Thyroid gland (tissue), 4 donors: Measurements from ENCODE around the gene PPP2R2B. TPM values are rescaled to one million over a fixed set of nuclear protein-coding genes. Genes with fewer than 3 reads are reported as not detected.

ENCODE experiments used
- DNase-seq, 2 donors: peaks; one replicate each; pipeline ENCODE4 v3.0.0-alpha.2; 2019
- H3K27ac ChIP-seq, 3 donors: fragments of 200-600 bp; sonication (generic); 1 replicate in 2 of 3; 2 replicates in 1 of 3; pipeline ENCODE4 v1.5.1; 2016 to 2019; ENCODE audit warnings: mild to moderate bottlenecking in 1 of 3, moderate library complexity in 1 of 3
- H3K27me3 ChIP-seq: fragments of 200-600 bp; sonication (generic); one replicate; pipeline ENCODE4 v1.5.1; 2019
- H3K36me3 ChIP-seq, 2 donors: fragments of 200-600 bp; sonication (generic); one replicate each; pipeline ENCODE4 v1.5.1; 2016 to 2019
- H3K4me1 ChIP-seq, 2 donors: fragments of 200-600 bp; sonication (generic); one replicate each; pipeline ENCODE4 v1.5.1; 2017 to 2019
- H3K4me3 ChIP-seq, 3 donors: fragments of 200-600 bp; sonication (generic); replicated peaks in 1 of 3; 1 replicate in 2 of 3; 2 replicates in 1 of 3; pipeline ENCODE4 v1.5.1; 2016; ENCODE audit warnings: mild to moderate bottlenecking in 1 of 3
- H3K9me3 ChIP-seq: fragments of 200-600 bp; sonication (generic); one replicate; pipeline ENCODE4 v1.5.1; 2017
- CTCF ChIP-seq, 6 experiments: fragments of 200-600 bp in 3 of 6; fragments of 450-650 bp in 3 of 6; sonication (generic) in 3 of 6; IDR thresholded peaks; one replicate each; pipeline ENCODE4 v1.5.1; 2016 to 2019; ENCODE audit warnings: antibody characterized with exemption in 6 of 6, mild to moderate bottlenecking in 2 of 6, inconsistent platforms in 1 of 6, moderate library complexity in 1 of 6
- POLR2A ChIP-seq, 2 donors: fragments of 450-650 bp; IDR thresholded peaks; one replicate each; pipeline ENCODE4 v1.6.1; 2017; ENCODE audit warnings: antibody characterized with exemption in 2 of 2, mild to moderate bottlenecking in 2 of 2, moderate library complexity in 1 of 2
- WGBS, 2 donors: methylation state at CpG; one replicate each; pipeline ENCODE4 v1.1.5; 2017; 5-methylcytosine and 5-hydroxymethylcytosine counted together
- intact Hi-C: fragments of 100-400 bp; cut with DNase I; formaldehyde crosslinking; loops from one replicate; pipeline ENCODE4 v1.15.1; 2023
- total RNA-seq, 4 donors: library from RNA; depleted of rRNA; stranded (reverse); fragments of >200 nt; gene quantifications; one replicate each; pipeline ENCODE4 v1.2.3, GENCODE V29; 2016

The PPP2R2B gene
- total RNA-seq, 4 donors from 2014 or later: 1.1 to 5.0 (median 2.9) TPM

- TF ChIP-seq CTCF (IDR thresholded peaks at IDR 0.05) (no peak), POLR2A (IDR thresholded peaks at IDR 0.05) (no peak)
- no peak overlapping the region for H3K27ac ChIP-seq
- WGBS, 2 donors: 52 to 55% methylated on average over 5 of the region's 5 CpGs
- intact Hi-C loops: no loop called here
- no peaks in the 10 kb centered on the region for H3K36me3 ChIP-seq
- DNase-seq: peak in 1 of 2 donors; percentile 4
- no peak overlapping the region for H3K4me3 ChIP-seq
- H3K27me3 ChIP-seq: no peaks in the 10 kb centered on the region
- no peaks in the 10 kb centered on the region for H3K9me3 ChIP-seq
- no peaks in the 10 kb centered on the region for H3K4me1 ChIP-seq
These were observed 80.9 kb downstream of the PPP2R2B start for GRCh38 chr5:146797658-146798057.

- no peak overlapping the region for H3K27ac ChIP-seq
- H3K4me1 ChIP-seq: no peaks in the 10 kb centered on the region
- TF ChIP-seq POLR2A (IDR thresholded peaks at IDR 0.05): no peak
- TF ChIP-seq CTCF (IDR thresholded peaks at IDR 0.05): no peak
- no peaks in the 10 kb centered on the region for H3K9me3 ChIP-seq
- no peak overlapping the region for H3K4me3 ChIP-seq
- H3K27me3 ChIP-seq: no peaks in the 10 kb centered on the region
- H3K36me3 ChIP-seq: no peaks in the 10 kb centered on the region
- 29 to 35% methylated on average over 1 of the region's 1 CpG for WGBS, 2 donors
- intact Hi-C loops: no loop called here
- no peak for DNase-seq
These were observed 81.6 kb downstream of the PPP2R2B start for GRCh38 chr5:146796911-146797310.

GRCh38 chr5:146796144-146796543 is 82.4 kb downstream of the PPP2R2B start:
- no peaks in the 10 kb centered on the region for H3K4me1 ChIP-seq
- no peaks in the 10 kb centered on the region for H3K27me3 ChIP-seq
- no peak overlapping the region for H3K27ac ChIP-seq
- DNase-seq: no peak
- H3K36me3 ChIP-seq: no peaks in the 10 kb centered on the region
- WGBS, 2 donors: 94% methylated on average over 4 of the region's 4 CpGs
- no peaks in the 10 kb centered on the region for H3K9me3 ChIP-seq
- no peak overlapping the region for H3K4me3 ChIP-seq
- intact Hi-C loops: no loop called here
- no peak for TF ChIP-seq CTCF (IDR thresholded peaks at IDR 0.05)
- TF ChIP-seq POLR2A (IDR thresholded peaks at IDR 0.05): no peak

- intact Hi-C loops: no loop called here
- 70 to 90% methylated on average over 1 of the region's 1 CpG for WGBS, 2 donors
- H3K4me1 ChIP-seq: no peaks in the 10 kb centered on the region
- no peaks in the 10 kb centered on the region for H3K9me3 ChIP-seq
- H3K27me3 ChIP-seq: no peaks in the 10 kb centered on the region
- H3K27ac ChIP-seq: no peak overlapping the region
- DNase-seq: no peak
- TF ChIP-seq CTCF (IDR thresholded peaks at IDR 0.05): no peak
- TF ChIP-seq POLR2A (IDR thresholded peaks at IDR 0.05): no peak
- H3K36me3 ChIP-seq: no peaks in the 10 kb centered on the region
- no peak overlapping the region for H3K4me3 ChIP-seq
These were observed 84.1 kb downstream of the PPP2R2B start for GRCh38 chr5:146794326-146795029.

- 87 to 88% methylated on average over 1 of the region's 1 CpG for WGBS, 2 donors
- TF ChIP-seq POLR2A (IDR thresholded peaks at IDR 0.05) (no peak), CTCF (IDR thresholded peaks at IDR 0.05) (no peak)
- H3K9me3 ChIP-seq: no peaks in the 10 kb centered on the region
- no peak for DNase-seq
- H3K4me3 ChIP-seq: no peak overlapping the region
- no peaks in the 10 kb centered on the region for H3K27me3 ChIP-seq
- no peaks in the 10 kb centered on the region for H3K4me1 ChIP-seq
- H3K36me3 ChIP-seq: no peaks in the 10 kb centered on the region
- no peak overlapping the region for H3K27ac ChIP-seq
- intact Hi-C loops: no loop called here
These were observed 84.8 kb downstream of the PPP2R2B start for GRCh38 chr5:146793709-146794108.
